ENCODE data around the gene MYRIP. TPM values are rescaled to one million over a fixed set of nuclear protein-coding genes. Genes with fewer than 3 reads are reported as not detected.

MYRIP gene
- total and polyA plus RNA-seq, 2 of the 4 experiments (the other 2 are of a cell fraction), result not detected

- Histone ChIP-seq H3K9me3 (ENCODE audit: control insufficient read depth, insufficient read depth, low read length) (peaks cover 6% of the 10 kb centered on the region; the same call in 1 of the 2 replicates), H3K23ac (ENCODE audit: low read depth, low read length) (no peak overlapping the region), H3K56ac (ENCODE audit: extremely low read depth, insufficient read depth, low read length) (no peak overlapping the region), H3K14ac (replicated peaks; ENCODE audit: low read depth, low read length) (no peak overlapping the region), H3K36me3 (ENCODE audit: control insufficient read depth, insufficient read depth, low read length) (no peaks in the 10 kb centered on the region), H2AFZ (replicated peaks; ENCODE audit: low read length, poor library complexity) (no peak overlapping the region), H3K4me3 (ENCODE audit: insufficient read depth, low read depth, low read length) (no peak overlapping the region), H4K5ac (ENCODE audit: low read depth, low read length) (no peak overlapping the region), H4K20me1 (ENCODE audit: insufficient read depth, low read length) (no peaks in the 10 kb centered on the region), H3K27ac (ENCODE audit: insufficient read depth, low read length) (no peak overlapping the region), H4K91ac (ENCODE audit: insufficient read depth, low read depth, low read length) (no peak overlapping the region), H2AK9ac (replicated peaks; ENCODE audit: low read depth, low read length, poor library complexity) (no peak overlapping the region), H3K9me1 (ENCODE audit: insufficient read depth, low read length) (no peaks in the 10 kb centered on the region), H3K9ac (ENCODE audit: low read depth, low read length) (no peak overlapping the region), H3K79me1 (ENCODE audit: low read depth in 1 of 2, low read length in 2 of 2) (no peaks in the 10 kb centered on the region), H3K4me1 (ENCODE audit: control insufficient read depth, insufficient read depth, low read length) (no peaks in the 10 kb centered on the region), H2BK20ac (ENCODE audit: low read depth, low read length) (no peak overlapping the region), H2BK5ac (ENCODE audit: low read depth, low read length, poor library complexity, severe bottlenecking) (no peak overlapping the region), H3K27me3 (ENCODE audit: control insufficient read depth, insufficient read depth, low read length) (no peaks in the 10 kb centered on the region), H3K18ac (ENCODE audit: low read depth, low read length) (no peak overlapping the region), H2AK5ac (ENCODE audit: low read depth, low read length) (no peak overlapping the region), H3K4me2 (ENCODE audit: low read depth, low read length) (no peak overlapping the region), H4K8ac (ENCODE audit: low read depth in 2 of 2, low read length in 2 of 2) (no peak overlapping the region), H2BK15ac (ENCODE audit: low read depth, low read length) (no peak overlapping the region), H3K4ac (ENCODE audit: low read depth, low read length) (no peak overlapping the region), H2BK120ac (ENCODE audit: low read depth, low read length) (no peak overlapping the region)
- TF ChIP-seq RCOR1 (IDR thresholded peaks at IDR 0.05; ENCODE audit: insufficient replicate concordance, low read length), result no peak
- no peak for TF ChIP-seq CHD1 (IDR thresholded peaks at IDR 0.05; ENCODE audit: low read depth, low read length)
- no peak for TF ChIP-seq FOS (IDR thresholded peaks at IDR 0.05; ENCODE audit: low read depth, low read length)
- TF ChIP-seq SMC3 (IDR thresholded peaks at IDR 0.05; ENCODE audit: low read depth, low read length), result no peak
- no peak for TF ChIP-seq POLR2A (IDR thresholded peaks at IDR 0.05; ENCODE audit: low read depth, low read length)
- TF ChIP-seq RFX5 (IDR thresholded peaks at IDR 0.05; ENCODE audit: low read depth, low read length), result no peak
- TF ChIP-seq, protein P1, sequence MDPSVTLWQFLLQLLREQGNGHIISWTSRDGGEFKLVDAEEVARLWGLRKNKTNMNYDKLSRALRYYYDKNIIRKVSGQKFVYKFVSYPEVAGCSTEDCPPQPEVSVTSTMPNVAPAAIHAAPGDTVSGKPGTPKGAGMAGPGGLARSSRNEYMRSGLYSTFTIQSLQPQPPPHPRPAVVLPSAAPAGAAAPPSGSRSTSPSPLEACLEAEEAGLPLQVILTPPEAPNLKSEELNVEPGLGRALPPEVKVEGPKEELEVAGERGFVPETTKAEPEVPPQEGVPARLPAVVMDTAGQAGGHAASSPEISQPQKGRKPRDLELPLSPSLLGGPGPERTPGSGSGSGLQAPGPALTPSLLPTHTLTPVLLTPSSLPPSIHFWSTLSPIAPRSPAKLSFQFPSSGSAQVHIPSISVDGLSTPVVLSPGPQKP (IDR thresholded peaks at IDR 0.05; ENCODE audit: borderline replicate concordance, low read depth, low read length), result no peak
- no peak for TF ChIP-seq MAFK (IDR thresholded peaks at IDR 0.05; ENCODE audit: low read depth, low read length)
- TF ChIP-seq RAD21 (IDR thresholded peaks at IDR 0.05; ENCODE audit: low read length), result no peak
- TF ChIP-seq MXI1 (IDR thresholded peaks at IDR 0.05; ENCODE audit: borderline replicate concordance, low read depth, low read length), result no peak
- TF ChIP-seq CEBPB (IDR thresholded peaks at IDR 0.05; ENCODE audit: low read depth, low read length), result no peak
- TF ChIP-seq, protein P2, sequence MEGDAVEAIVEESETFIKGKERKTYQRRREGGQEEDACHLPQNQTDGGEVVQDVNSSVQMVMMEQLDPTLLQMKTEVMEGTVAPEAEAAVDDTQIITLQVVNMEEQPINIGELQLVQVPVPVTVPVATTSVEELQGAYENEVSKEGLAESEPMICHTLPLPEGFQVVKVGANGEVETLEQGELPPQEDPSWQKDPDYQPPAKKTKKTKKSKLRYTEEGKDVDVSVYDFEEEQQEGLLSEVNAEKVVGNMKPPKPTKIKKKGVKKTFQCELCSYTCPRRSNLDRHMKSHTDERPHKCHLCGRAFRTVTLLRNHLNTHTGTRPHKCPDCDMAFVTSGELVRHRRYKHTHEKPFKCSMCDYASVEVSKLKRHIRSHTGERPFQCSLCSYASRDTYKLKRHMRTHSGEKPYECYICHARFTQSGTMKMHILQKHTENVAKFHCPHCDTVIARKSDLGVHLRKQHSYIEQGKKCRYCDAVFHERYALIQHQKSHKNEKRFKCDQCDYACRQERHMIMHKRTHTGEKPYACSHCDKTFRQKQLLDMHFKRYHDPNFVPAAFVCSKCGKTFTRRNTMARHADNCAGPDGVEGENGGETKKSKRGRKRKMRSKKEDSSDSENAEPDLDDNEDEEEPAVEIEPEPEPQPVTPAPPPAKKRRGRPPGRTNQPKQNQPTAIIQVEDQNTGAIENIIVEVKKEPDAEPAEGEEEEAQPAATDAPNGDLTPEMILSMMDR (conservative IDR thresholded peaks at IDR 0.05; ENCODE audit: low read depth, low read length), result no peak
- POLR2A ChIA-PET (ENCODE audit: unreplicated experiment), result no interaction called here
- ATAC-seq (ENCODE audit: low read depth) (no peak), DNase-seq (no peak)
- CTCF ChIA-PET, result no interaction called here
- in situ Hi-C loops (cut with MboI; ENCODE audit: low sequenced_read_pairs) (no loop called here), dilution Hi-C loops (cut with HindIII; ENCODE audit: low sequenced_read_pairs, unreplicated experiment) (no loop called here), intact Hi-C loops (cut with micrococcal nuclease) (no loop called here)
- no TSS peak for BruUV-seq (replicated peaks)
These were observed 270.4 kb downstream of the MYRIP start for GRCh38 chr3:40079847-40080240.
